ENCODE data around the gene NXN.
A peak's percentile ranks its signal among the peaks of the same experiment; 100 is the strongest.

NXN gene

GRCh38 chr17:979539-980405 is at the start of gene NXN:
Gene NXN, minus strand, starts transcription at chr17:979776.
- DNase-seq (ENCODE audit: low read depth in 2 of 2) = peak; percentile 85 to 86

GRCh38 chr17:1027044-1027443 is 47.5 kb upstream of the NXN start:
- no peak for DNase-seq (ENCODE audit: low read depth in 2 of 2)

- DNase-seq (ENCODE audit: low read depth in 2 of 2) = no peak
Observed at GRCh38 chr17:1026599-1026975, 47.0 kb upstream of the NXN start.

- DNase-seq (ENCODE audit: low read depth in 2 of 2) = no peak
Observed at GRCh38 chr17:1025733-1026598, 46.4 kb upstream of the NXN start.

GRCh38 chr17:1024076-1024475 is 44.5 kb upstream of the NXN start:
- no peak for DNase-seq (ENCODE audit: low read depth in 2 of 2)

GRCh38 chr17:1022278-1023024 is 42.9 kb upstream of the NXN start:
- DNase-seq (ENCODE audit: low read depth in 2 of 2) = no peak

- DNase-seq (ENCODE audit: low read depth in 2 of 2) = no peak
Observed at GRCh38 chr17:1021147-1021546, 41.6 kb upstream of the NXN start.

GRCh38 chr17:1019451-1019850 is 39.9 kb upstream of the NXN start:
- no peak for DNase-seq (ENCODE audit: low read depth in 2 of 2)

GRCh38 chr17:1018547-1018946 is 39.0 kb upstream of the NXN start:
- no peak for DNase-seq (ENCODE audit: low read depth in 2 of 2)

- no peak for DNase-seq (ENCODE audit: low read depth in 2 of 2)
Observed at GRCh38 chr17:1013729-1014090, 34.1 kb upstream of the NXN start.

- DNase-seq (ENCODE audit: low read depth in 2 of 2) = no peak
Observed at GRCh38 chr17:1012823-1013728, 33.5 kb upstream of the NXN start.

GRCh38 chr17:1011760-1012735 is 32.5 kb upstream of the NXN start:
- no peak for DNase-seq (ENCODE audit: low read depth in 2 of 2)

- no peak for DNase-seq (ENCODE audit: low read depth in 2 of 2)
Observed at GRCh38 chr17:1011138-1011537, 31.6 kb upstream of the NXN start.

- DNase-seq (ENCODE audit: low read depth in 2 of 2) = no peak
Observed at GRCh38 chr17:1010586-1010985, 31.0 kb upstream of the NXN start.

- no peak for DNase-seq (ENCODE audit: low read depth in 2 of 2)
Observed at GRCh38 chr17:1010086-1010450, 30.5 kb upstream of the NXN start.

- no peak for DNase-seq (ENCODE audit: low read depth in 2 of 2)
Observed at GRCh38 chr17:1009229-1010085, 29.9 kb upstream of the NXN start.

- DNase-seq (ENCODE audit: low read depth in 2 of 2) = no peak
Observed at GRCh38 chr17:1008008-1008761, 28.6 kb upstream of the NXN start.

GRCh38 chr17:1007310-1008007 is 27.9 kb upstream of the NXN start:
- DNase-seq (ENCODE audit: low read depth in 2 of 2) = no peak

Measured in activated CD4-positive, alpha-beta T cell treated with anti-CD3 and anti-CD28 coated beads for 24 hours (primary cell).